Measurements from ENCODE around the gene GLIS1.

DNA sequence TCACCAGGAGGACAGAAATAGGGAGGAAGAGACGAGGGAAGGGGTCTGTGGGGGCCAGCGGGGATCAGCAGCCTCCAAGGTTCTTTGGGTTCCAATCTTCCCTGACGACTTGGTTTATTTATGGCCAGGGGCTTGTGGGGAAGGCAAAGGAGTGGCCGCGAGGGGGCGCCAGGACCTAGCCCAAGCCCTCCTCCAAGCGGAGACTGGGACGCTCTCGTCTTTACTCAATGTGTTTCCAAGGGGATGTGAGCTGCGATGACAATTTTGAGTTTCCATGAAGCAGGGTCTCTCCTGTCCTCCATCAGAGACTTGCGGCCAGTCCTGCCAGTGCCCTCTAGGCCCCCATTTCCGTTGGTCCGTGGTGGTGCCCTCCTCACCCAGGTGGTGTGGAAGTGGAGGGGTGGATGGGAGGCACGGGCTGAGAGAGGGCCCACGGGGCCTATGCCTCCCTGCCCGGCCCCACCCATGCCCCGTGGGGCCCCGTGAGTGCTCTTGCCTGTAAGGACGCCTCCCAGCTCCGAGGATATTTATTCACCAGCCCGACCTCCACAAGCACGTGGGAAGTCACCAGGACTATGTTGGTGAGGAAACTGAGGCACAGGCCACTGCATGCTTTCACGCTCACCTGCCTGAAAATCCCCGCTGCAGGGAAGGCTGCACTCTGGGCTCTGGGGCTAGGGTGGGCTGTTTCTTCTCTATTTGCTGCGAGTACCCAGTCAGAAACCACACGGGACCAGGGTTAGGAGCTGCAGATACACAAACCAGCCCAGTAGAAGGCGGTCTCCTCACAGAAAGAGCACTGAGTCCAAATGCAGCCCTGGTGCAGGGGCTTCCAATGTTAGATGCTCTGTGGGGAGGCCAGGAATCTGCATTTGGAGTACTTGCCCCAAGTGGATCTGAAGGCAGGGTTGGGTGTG, 253.2 kb downstream of the GLIS1 start:
- TF ChIP-seq, protein P1, sequence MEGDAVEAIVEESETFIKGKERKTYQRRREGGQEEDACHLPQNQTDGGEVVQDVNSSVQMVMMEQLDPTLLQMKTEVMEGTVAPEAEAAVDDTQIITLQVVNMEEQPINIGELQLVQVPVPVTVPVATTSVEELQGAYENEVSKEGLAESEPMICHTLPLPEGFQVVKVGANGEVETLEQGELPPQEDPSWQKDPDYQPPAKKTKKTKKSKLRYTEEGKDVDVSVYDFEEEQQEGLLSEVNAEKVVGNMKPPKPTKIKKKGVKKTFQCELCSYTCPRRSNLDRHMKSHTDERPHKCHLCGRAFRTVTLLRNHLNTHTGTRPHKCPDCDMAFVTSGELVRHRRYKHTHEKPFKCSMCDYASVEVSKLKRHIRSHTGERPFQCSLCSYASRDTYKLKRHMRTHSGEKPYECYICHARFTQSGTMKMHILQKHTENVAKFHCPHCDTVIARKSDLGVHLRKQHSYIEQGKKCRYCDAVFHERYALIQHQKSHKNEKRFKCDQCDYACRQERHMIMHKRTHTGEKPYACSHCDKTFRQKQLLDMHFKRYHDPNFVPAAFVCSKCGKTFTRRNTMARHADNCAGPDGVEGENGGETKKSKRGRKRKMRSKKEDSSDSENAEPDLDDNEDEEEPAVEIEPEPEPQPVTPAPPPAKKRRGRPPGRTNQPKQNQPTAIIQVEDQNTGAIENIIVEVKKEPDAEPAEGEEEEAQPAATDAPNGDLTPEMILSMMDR (IDR thresholded peaks at IDR 0.05), result peak; percentile 54 to 87 (median 85)
- TF ChIP-seq POLR2A (IDR thresholded peaks at IDR 0.05), result no peak

Data from vagina (tissue), 2 donors.